Trophoblast cell (in vitro differentiated cells and primary cell): ENCODE results near the gene NUTM2G.
"Not testable (repeated sequence)": the region's sequence is repeated elsewhere in the genome, so short reads cannot be mapped to it uniquely, and the experiment has no call there.

Source experiments
- DNase-seq, 2 donors: peaks; one replicate each; pipeline ENCODE4 v3.0.0-alpha.2; 2016
- H2AFZ ChIP-seq: 2 replicates; pipeline ENCODE4 v1.6.1; 2013; ENCODE audit warnings: low read length, moderate library complexity, mild to moderate bottlenecking; ENCODE audit not compliant: insufficient read depth, poor library complexity
- H2AK5ac ChIP-seq: 2 replicates; pipeline ENCODE4 v1.6.1; 2013; ENCODE audit warnings: mild to moderate bottlenecking, low read length
- H2BK120ac ChIP-seq: 2 replicates; pipeline ENCODE4 v1.6.1; 2013; ENCODE audit warnings: low read length, mild to moderate bottlenecking, moderate library complexity; ENCODE audit not compliant: insufficient read depth, poor library complexity
- H2BK12ac ChIP-seq: 2 replicates; pipeline ENCODE4 v1.6.1; 2013; ENCODE audit warnings: mild to moderate bottlenecking, low read length, moderate library complexity
- H2BK5ac ChIP-seq: 2 replicates; pipeline ENCODE4 v1.6.1; 2013; ENCODE audit warnings: low read length, low read depth, moderate library complexity, mild to moderate bottlenecking; ENCODE audit not compliant: poor library complexity
- H3K14ac ChIP-seq: 2 replicates; pipeline ENCODE4 v1.6.1; 2013; ENCODE audit warnings: mild to moderate bottlenecking, low read length
- H3K18ac ChIP-seq: 2 replicates; pipeline ENCODE4 v1.6.1; 2013; ENCODE audit warnings: mild to moderate bottlenecking, low read length
- H3K23ac ChIP-seq: 2 replicates; pipeline ENCODE4 v1.6.1; 2013; ENCODE audit warnings: low read length
- H3K27ac ChIP-seq: 2 replicates; pipeline ENCODE4 v1.5.1; 2013; ENCODE audit warnings: low read depth, mild to moderate bottlenecking, inconsistent platforms, low read length, moderate library complexity
- H3K27me3 ChIP-seq: 2 replicates; pipeline ENCODE4 v1.6.1; 2013; ENCODE audit warnings: inconsistent platforms, mild to moderate bottlenecking, low read length, moderate library complexity; ENCODE audit not compliant: insufficient read depth
- H3K36me3 ChIP-seq, 2 experiments: 1 replicate in 1 of 2; 2 replicates in 1 of 2; pipeline ENCODE4 v1.6.1; 2013; ENCODE audit warnings: low read length in 2 of 2, mild to moderate bottlenecking in 2 of 2, moderate library complexity in 1 of 2; ENCODE audit not compliant: insufficient read depth in 2 of 2, control insufficient read depth in 1 of 2
- H3K4ac ChIP-seq: 2 replicates; pipeline ENCODE4 v1.6.1; 2013; ENCODE audit warnings: low read depth, mild to moderate bottlenecking, low read length, moderate library complexity
- H3K4me1 ChIP-seq, 2 experiments: 1 replicate in 1 of 2; 2 replicates in 1 of 2; pipeline ENCODE4 v1.6.1; 2013; ENCODE audit warnings: low read length in 2 of 2, mild to moderate bottlenecking in 2 of 2, moderate library complexity in 1 of 2; ENCODE audit not compliant: insufficient read depth in 2 of 2, control insufficient read depth in 1 of 2
- H3K4me2 ChIP-seq: 2 replicates; pipeline ENCODE4 v1.6.1; 2013; ENCODE audit warnings: inconsistent platforms, mild to moderate bottlenecking, low read length, moderate library complexity
- H3K4me3 ChIP-seq: 2 replicates; pipeline ENCODE4 v1.5.1; 2013; ENCODE audit warnings: mild to moderate bottlenecking, low read depth, low read length, inconsistent platforms
- H3K79me1 ChIP-seq: one replicate; pipeline ENCODE4 v1.6.1; 2013; ENCODE audit warnings: low read length
- H3K79me2 ChIP-seq: 2 replicates; pipeline ENCODE4 v1.6.1; 2013; ENCODE audit warnings: low read length, mild to moderate bottlenecking; ENCODE audit not compliant: control insufficient read depth, insufficient read depth, poor library complexity
- H3K9ac ChIP-seq: 2 replicates; pipeline ENCODE4 v1.6.1; 2013; ENCODE audit warnings: mild to moderate bottlenecking, low read length
- H3K9me3 ChIP-seq: 2 replicates; pipeline ENCODE4 v1.6.1; 2013; ENCODE audit warnings: low read depth, mild to moderate bottlenecking, control low read depth, inconsistent platforms, low read length; ENCODE audit not compliant: insufficient read depth
- H4K12ac ChIP-seq: 2 replicates; pipeline ENCODE4 v1.6.1; 2013; ENCODE audit warnings: low read depth, mild to moderate bottlenecking, low read length, moderate library complexity
- H4K8ac ChIP-seq: 2 replicates; pipeline ENCODE4 v1.6.1; 2013; ENCODE audit warnings: low read depth, mild to moderate bottlenecking, low read length, moderate library complexity
- H4K91ac ChIP-seq: one replicate; pipeline ENCODE4 v1.6.1; 2013; ENCODE audit warnings: low read depth, mild to moderate bottlenecking, low read length, moderate library complexity
- WGBS: extraction: QIAGEN DNeasy Blood & Tissue Kit; methylation state at CpG from one replicate; pipeline ENCODE4 v1.1.7; 2013; ENCODE audit warnings: missing lambda C conversion rate; ENCODE audit not compliant: insufficient read length, insufficient coverage; ENCODE audit errors: extremely low coverage; 5-methylcytosine and 5-hydroxymethylcytosine counted together

Gene NUTM2G

GRCh38 chr9:96920803-96921202 lies 7.8 kb upstream of the NUTM2G start:
- not testable (repeated sequence) for H3K18ac ChIP-seq, H3K14ac ChIP-seq, H3K27me3 ChIP-seq, H2BK5ac ChIP-seq, H2AK5ac ChIP-seq, H3K79me2 ChIP-seq, H3K36me3 ChIP-seq, H2AFZ ChIP-seq, H3K4me2 ChIP-seq, H3K4me1 ChIP-seq, H2BK120ac ChIP-seq, DNase-seq, H4K91ac ChIP-seq, H3K9ac ChIP-seq, H3K4me3 ChIP-seq, H4K12ac ChIP-seq, H3K9me3 ChIP-seq, H2BK12ac ChIP-seq, H4K8ac ChIP-seq, H3K4ac ChIP-seq, H3K27ac ChIP-seq, H3K79me1 ChIP-seq, H3K23ac ChIP-seq
- WGBS, result no CpG with 5 or more reads among the region's 4 CpGs

- H3K4me2 ChIP-seq, H4K91ac ChIP-seq, H3K9me3 ChIP-seq, H3K36me3 ChIP-seq, H3K4me1 ChIP-seq, H2AFZ ChIP-seq, H2BK12ac ChIP-seq, H3K4me3 ChIP-seq, H2BK5ac ChIP-seq, DNase-seq, H3K79me1 ChIP-seq, H3K18ac ChIP-seq, H4K8ac ChIP-seq, H3K4ac ChIP-seq, H2BK120ac ChIP-seq, H3K23ac ChIP-seq, H3K79me2 ChIP-seq, H3K14ac ChIP-seq, H3K27ac ChIP-seq, H4K12ac ChIP-seq, H2AK5ac ChIP-seq, H3K27me3 ChIP-seq, H3K9ac ChIP-seq: not testable (repeated sequence)
- WGBS, result no CpG with 5 or more reads among the region's 5 CpGs
These were observed 3.1 kb upstream of the NUTM2G start for GRCh38 chr9:96925587-96925986.

- H3K18ac ChIP-seq, H2AK5ac ChIP-seq, H3K14ac ChIP-seq, H3K36me3 ChIP-seq, H3K9ac ChIP-seq, H4K91ac ChIP-seq, H3K23ac ChIP-seq, H3K79me1 ChIP-seq, H3K4me3 ChIP-seq, H4K12ac ChIP-seq, H3K4ac ChIP-seq, H3K27ac ChIP-seq, H3K79me2 ChIP-seq, H3K4me2 ChIP-seq, H3K4me1 ChIP-seq, DNase-seq, H3K9me3 ChIP-seq, H2BK120ac ChIP-seq, H2BK12ac ChIP-seq, H2BK5ac ChIP-seq, H4K8ac ChIP-seq, H2AFZ ChIP-seq, H3K27me3 ChIP-seq: not testable (repeated sequence)
- WGBS, result no CpG with 5 or more reads among the region's 13 CpGs
These were observed 3.0 kb downstream of the NUTM2G start for GRCh38 chr9:96931665-96932064.

- not testable (repeated sequence) for H2BK12ac ChIP-seq, H3K9me3 ChIP-seq, H3K14ac ChIP-seq, H3K4ac ChIP-seq, H3K36me3 ChIP-seq, H2AK5ac ChIP-seq, DNase-seq, H3K79me1 ChIP-seq, H3K18ac ChIP-seq, H4K8ac ChIP-seq, H2BK120ac ChIP-seq, H3K27ac ChIP-seq, H3K4me3 ChIP-seq, H3K9ac ChIP-seq, H4K91ac ChIP-seq, H2BK5ac ChIP-seq, H3K4me2 ChIP-seq, H3K79me2 ChIP-seq, H2AFZ ChIP-seq, H3K4me1 ChIP-seq, H4K12ac ChIP-seq, H3K27me3 ChIP-seq, H3K23ac ChIP-seq
- no CpG with 5 or more reads among the region's 14 CpGs for WGBS
These were observed 5.5 kb downstream of the NUTM2G start for GRCh38 chr9:96934097-96934496.
